SIG-M5 treated with dmso at 0.1 percent for 504 hours (cell line): ENCODE measurements around the gene CCDC81.

Source experiments
- DNase-seq: peaks from one replicate; lab custom pipeline; 2025; ENCODE audit not compliant: unreplicated experiment; lab: John Stamatoyannopoulos, UW

Gene CCDC81

GRCh38 chr11:86438685-86439084, 64.0 kb downstream of the CCDC81 start:
- no peak for DNase-seq

GRCh38 chr11:86440305-86440716, 65.6 kb downstream of the CCDC81 start:
- no peak for DNase-seq

GRCh38 chr11:86440843-86441242, 66.2 kb downstream of the CCDC81 start:
- DNase-seq = no peak

- DNase-seq = no peak
Observed at GRCh38 chr11:86442420-86442819, 67.7 kb downstream of the CCDC81 start.

- DNase-seq = no peak
Observed at GRCh38 chr11:86442827-86443226, 68.1 kb downstream of the CCDC81 start.

GRCh38 chr11:86443415-86443814, 68.7 kb downstream of the CCDC81 start:
- DNase-seq = no peak

- no peak for DNase-seq
Observed at GRCh38 chr11:86444981-86445380, 70.3 kb downstream of the CCDC81 start.

GRCh38 chr11:86446163-86446923, 71.7 kb downstream of the CCDC81 start:
- no peak for DNase-seq

- DNase-seq = no peak
Observed at GRCh38 chr11:86446924-86447285, 72.2 kb downstream of the CCDC81 start.

- DNase-seq = no peak
Observed at GRCh38 chr11:86447763-86448480, 73.2 kb downstream of the CCDC81 start.

- no peak for DNase-seq
Observed at GRCh38 chr11:86449993-86450629, 75.4 kb downstream of the CCDC81 start.

- DNase-seq = no peak
Observed at GRCh38 chr11:86453290-86454030, 78.8 kb downstream of the CCDC81 start.

- DNase-seq = peak; percentile 66
Observed at GRCh38 chr11:86456075-86456939, 81.6 kb downstream of the CCDC81 start.

- no peak for DNase-seq
Observed at GRCh38 chr11:86458294-86459001, 83.8 kb downstream of the CCDC81 start.

GRCh38 chr11:86459002-86459385, 84.3 kb downstream of the CCDC81 start:
- no peak for DNase-seq

GRCh38 chr11:86459682-86460460, 85.2 kb downstream of the CCDC81 start:
- peak; percentile 28 for DNase-seq

- DNase-seq = no peak
Observed at GRCh38 chr11:86460461-86461385, 86.0 kb downstream of the CCDC81 start.

GRCh38 chr11:86461892-86462291, 87.2 kb downstream of the CCDC81 start:
- DNase-seq = no peak
